H9 (cell line): ENCODE measurements around the gene VPS13A. TPM values are rescaled to one million over a fixed set of nuclear protein-coding genes. Genes with fewer than 3 reads are reported as not detected.

Experiments
- DNase-seq: peaks from one replicate; pipeline ENCODE4 v3.0.0-alpha.2; 2017
- H2AFZ ChIP-seq: one replicate; pipeline ENCODE4 v1.6.1; 2013; ENCODE audit warnings: mild to moderate bottlenecking, low read length, control low read depth, moderate library complexity
- H2AK5ac ChIP-seq: 2 replicates; pipeline ENCODE4 v1.6.1; 2013; ENCODE audit warnings: low read length, control low read depth, mixed read lengths; ENCODE audit not compliant: insufficient read length
- H2BK120ac ChIP-seq: one replicate; pipeline ENCODE4 v1.6.1; 2013; ENCODE audit warnings: low read depth, mild to moderate bottlenecking, low read length, control low read depth, inconsistent platforms; ENCODE audit not compliant: poor library complexity, severe bottlenecking
- H2BK12ac ChIP-seq: 2 replicates; pipeline ENCODE4 v1.6.1; 2013; ENCODE audit warnings: low read length, control low read depth, mixed read lengths, low read depth; ENCODE audit not compliant: insufficient read length
- H2BK15ac ChIP-seq: 2 replicates; pipeline ENCODE4 v1.6.1; 2013; ENCODE audit warnings: low read depth, low read length, control low read depth
- H2BK20ac ChIP-seq: one replicate; pipeline ENCODE4 v1.6.1; 2013; ENCODE audit warnings: low read depth, mild to moderate bottlenecking, low read length, control low read depth, inconsistent platforms; ENCODE audit not compliant: poor library complexity, severe bottlenecking
- H2BK5ac ChIP-seq: 2 replicates; pipeline ENCODE4 v1.6.1; 2013; ENCODE audit warnings: low read length, control low read depth, mixed read lengths; ENCODE audit not compliant: insufficient read length
- H3K14ac ChIP-seq: 2 replicates; pipeline ENCODE4 v1.6.1; 2013; ENCODE audit warnings: low read length, control low read depth; ENCODE audit not compliant: insufficient read depth
- H3K18ac ChIP-seq: 2 replicates; pipeline ENCODE4 v1.6.1; 2013; ENCODE audit warnings: low read depth, mild to moderate bottlenecking, mixed read lengths, low read length, control low read depth; ENCODE audit not compliant: insufficient read length
- H3K23ac ChIP-seq: 2 replicates; pipeline ENCODE4 v1.6.1; 2013; ENCODE audit warnings: low read length, control low read depth, mixed read lengths, low read depth; ENCODE audit not compliant: insufficient read length
- H3K23me2 ChIP-seq: 2 replicates; pipeline ENCODE4 v1.6.1; 2013; ENCODE audit warnings: low read depth, mild to moderate bottlenecking, mixed read lengths, low read length, control low read depth; ENCODE audit not compliant: insufficient read length, poor library complexity, severe bottlenecking
- H3K27ac ChIP-seq: 2 replicates; pipeline ENCODE4 v1.5.1; 2013; ENCODE audit warnings: low read length, control low read depth, mixed read lengths, low read depth; ENCODE audit not compliant: insufficient read length
- H3K27me3 ChIP-seq: 2 replicates; pipeline ENCODE4 v1.6.1; 2013; ENCODE audit warnings: low read length, control low read depth, inconsistent platforms; ENCODE audit not compliant: insufficient read depth
- H3K4ac ChIP-seq: 2 replicates; pipeline ENCODE4 v1.6.1; 2013; ENCODE audit warnings: low read depth, mild to moderate bottlenecking, control low read depth, inconsistent platforms, low read length, moderate library complexity
- H3K4me1 ChIP-seq: 2 replicates; pipeline ENCODE4 v1.6.1; 2013; ENCODE audit warnings: low read length, control low read depth, inconsistent platforms; ENCODE audit not compliant: insufficient read depth
- H3K4me2 ChIP-seq: 2 replicates; pipeline ENCODE4 v1.6.1; 2013; ENCODE audit warnings: low read length, control low read depth, mixed read lengths; ENCODE audit not compliant: insufficient read length, insufficient read depth
- H3K56ac ChIP-seq: 2 replicates; pipeline ENCODE4 v1.6.1; 2013; ENCODE audit warnings: low read depth, mild to moderate bottlenecking, mixed read lengths, low read length, control low read depth; ENCODE audit not compliant: insufficient read length
- H3K79me1 ChIP-seq: 2 replicates; pipeline ENCODE4 v1.6.1; 2013; ENCODE audit warnings: low read depth, mild to moderate bottlenecking, moderate library complexity, low read length, control low read depth, inconsistent platforms; ENCODE audit not compliant: insufficient read depth, poor library complexity, severe bottlenecking
- H3K79me2 ChIP-seq: 2 replicates; pipeline ENCODE4 v1.6.1; 2013; ENCODE audit warnings: low read length, control low read depth, inconsistent platforms; ENCODE audit not compliant: insufficient read depth
- H3K9ac ChIP-seq: 2 replicates; pipeline ENCODE4 v1.6.1; 2013; ENCODE audit warnings: low read length, control low read depth, mixed read lengths; ENCODE audit not compliant: insufficient read length; ENCODE audit errors: extremely low read depth
- H3K9me3 ChIP-seq: one replicate; pipeline ENCODE4 v1.6.1; 2013; ENCODE audit warnings: low read depth, low read length, inconsistent platforms; ENCODE audit not compliant: control insufficient read depth
- H3T11ph ChIP-seq: one replicate; pipeline ENCODE4 v1.6.1; 2013; ENCODE audit warnings: mild to moderate bottlenecking, low read length, control low read depth, inconsistent platforms
- H4K20me1 ChIP-seq: one replicate; pipeline ENCODE4 v1.6.1; 2013; ENCODE audit not compliant: control insufficient read depth, insufficient read length, insufficient read depth
- H4K5ac ChIP-seq: 2 replicates; pipeline ENCODE4 v1.6.1; 2013; ENCODE audit warnings: low read depth, mild to moderate bottlenecking, mixed read lengths, low read length, control low read depth; ENCODE audit not compliant: insufficient read length
- H4K8ac ChIP-seq: replicated peaks from 2 replicates; pipeline ENCODE4 v1.6.1; 2013; ENCODE audit warnings: low read length, control low read depth, mixed read lengths, low read depth; ENCODE audit not compliant: insufficient read length
- H4K91ac ChIP-seq: 2 replicates; pipeline ENCODE4 v1.6.1; 2013; ENCODE audit warnings: low read depth, mild to moderate bottlenecking, moderate library complexity, mixed read lengths, low read length, control low read depth; ENCODE audit not compliant: insufficient read length
- H3K27ac Mint-ChIP-seq, 3 experiments: 2 replicates in 2 of 3; 3 replicates in 1 of 3; pipeline ENCODE4 v1.8.0; 2020 to 2021; ENCODE audit warnings: mixed read lengths in 3 of 3, mild to moderate bottlenecking in 1 of 3, moderate library complexity in 1 of 3
- H3K27me3 Mint-ChIP-seq: 2 replicates; pipeline ENCODE4 v1.8.0; 2021; ENCODE audit warnings: low read depth, mild to moderate bottlenecking, moderate library complexity, mixed read lengths
- H3K36me3 Mint-ChIP-seq, 3 experiments: 2 replicates in 2 of 3; 3 replicates in 1 of 3; pipeline ENCODE4 v1.8.0; 2020 to 2021; ENCODE audit warnings: low read depth in 3 of 3, mixed read lengths in 3 of 3; ENCODE audit not compliant: insufficient read depth in 1 of 3
- H3K4me1 Mint-ChIP-seq, 2 experiments: 2 replicates each; pipeline ENCODE4 v1.8.0; 2020; ENCODE audit warnings: mixed read lengths in 2 of 2
- H3K4me3 Mint-ChIP-seq, 2 experiments: 2 replicates in 1 of 2; 3 replicates in 1 of 2; pipeline ENCODE4 v1.8.0; 2020 to 2021; ENCODE audit warnings: mild to moderate bottlenecking in 2 of 2, mixed read lengths in 2 of 2, moderate library complexity in 1 of 2
- H3K9me3 Mint-ChIP-seq, 2 experiments: 2 replicates in 1 of 2; 3 replicates in 1 of 2; pipeline ENCODE4 v1.8.0; 2020; ENCODE audit warnings: mild to moderate bottlenecking in 2 of 2, mixed read lengths in 2 of 2, moderate library complexity in 1 of 2
- CTCF ChIP-seq: fragments of 200-600 bp; sonication (generic); conservative IDR thresholded peaks from 3 replicates; pipeline ENCODE4 v1.8.0; 2021; ENCODE audit warnings: antibody characterized with exemption, mild to moderate bottlenecking
- WGBS: extraction: QIAGEN DNeasy Blood & Tissue Kit; methylation state at CpG from one replicate; pipeline ENCODE4 v1.1.7; 2013; ENCODE audit warnings: missing lambda C conversion rate, low lambda C conversion rate, mixed read lengths; ENCODE audit not compliant: insufficient read length; ENCODE audit errors: extremely low coverage; 5-methylcytosine and 5-hydroxymethylcytosine counted together
- total RNA-seq: library from RNA; stranded (reverse); gene quantifications from 2 replicates; pipeline ENCODE4 v1.2.1, GENCODE V29; 2021

VPS13A gene
- total RNA-seq, 1 experiment from 2014 or later, result 34.0 TPM

GRCh38 chr9:77162366-77162765 is 15.0 kb upstream of the VPS13A start:
- Mint-ChIP-seq H3K4me3 (no peak overlapping the region), H3K4me1 (peaks cover 10 to 26% of the 10 kb centered on the region in 2 experiments), H3K27me3 (no peaks in the 10 kb centered on the region; the same call in none of the 2 replicates), H3K9me3 (peaks cover 5 to 11% of the 10 kb centered on the region in 2 experiments; a peak in 4 of 5 replicates), H3K27ac (no peak overlapping the region), H3K36me3 (peaks cover 0 to 9% (median 0%) of the 10 kb centered on the region in 3 experiments; a peak in 4 of 7 replicates)
- H3T11ph ChIP-seq, result no peak overlapping the region
- no peaks in the 10 kb centered on the region for H3K23me2 ChIP-seq
- no peak overlapping the region for H2AFZ ChIP-seq
- H3K27me3 ChIP-seq, result no peaks in the 10 kb centered on the region
- H4K5ac ChIP-seq, result no peak overlapping the region
- H3K4me1 ChIP-seq, result peaks cover 3% of the 10 kb centered on the region; the same call in 1 of the 2 replicates
- H2BK20ac ChIP-seq, result no peak overlapping the region
- no peaks in the 10 kb centered on the region for H3K79me2 ChIP-seq
- no peak overlapping the region for H2BK5ac ChIP-seq
- H4K8ac ChIP-seq, result no peak overlapping the region
- H2BK120ac ChIP-seq, result no peak overlapping the region
- no peaks in the 10 kb centered on the region for H3K79me1 ChIP-seq
- no peak overlapping the region for H3K18ac ChIP-seq
- H3K23ac ChIP-seq, result no peak overlapping the region
- H3K14ac ChIP-seq, result no peak overlapping the region
- no peak overlapping the region for H3K56ac ChIP-seq
- no peak for TF ChIP-seq CTCF
- WGBS, result no CpG with 5 or more reads among the region's 4 CpGs
- DNase-seq, result no peak
- no peak overlapping the region for H4K91ac ChIP-seq
- H3K9me3 ChIP-seq, result no peaks in the 10 kb centered on the region
- no peaks in the 10 kb centered on the region for H4K20me1 ChIP-seq
- H3K4me2 ChIP-seq, result no peak overlapping the region
- H2BK12ac ChIP-seq, result no peak overlapping the region
- H2BK15ac ChIP-seq, result no peak overlapping the region
- no peak overlapping the region for H2AK5ac ChIP-seq
- H3K27ac ChIP-seq, result no peak overlapping the region
- no peak overlapping the region for H3K4ac ChIP-seq
- H3K9ac ChIP-seq, result no peak overlapping the region
